ENCODE data around the gene ARSI.

The ARSI gene

DNA sequence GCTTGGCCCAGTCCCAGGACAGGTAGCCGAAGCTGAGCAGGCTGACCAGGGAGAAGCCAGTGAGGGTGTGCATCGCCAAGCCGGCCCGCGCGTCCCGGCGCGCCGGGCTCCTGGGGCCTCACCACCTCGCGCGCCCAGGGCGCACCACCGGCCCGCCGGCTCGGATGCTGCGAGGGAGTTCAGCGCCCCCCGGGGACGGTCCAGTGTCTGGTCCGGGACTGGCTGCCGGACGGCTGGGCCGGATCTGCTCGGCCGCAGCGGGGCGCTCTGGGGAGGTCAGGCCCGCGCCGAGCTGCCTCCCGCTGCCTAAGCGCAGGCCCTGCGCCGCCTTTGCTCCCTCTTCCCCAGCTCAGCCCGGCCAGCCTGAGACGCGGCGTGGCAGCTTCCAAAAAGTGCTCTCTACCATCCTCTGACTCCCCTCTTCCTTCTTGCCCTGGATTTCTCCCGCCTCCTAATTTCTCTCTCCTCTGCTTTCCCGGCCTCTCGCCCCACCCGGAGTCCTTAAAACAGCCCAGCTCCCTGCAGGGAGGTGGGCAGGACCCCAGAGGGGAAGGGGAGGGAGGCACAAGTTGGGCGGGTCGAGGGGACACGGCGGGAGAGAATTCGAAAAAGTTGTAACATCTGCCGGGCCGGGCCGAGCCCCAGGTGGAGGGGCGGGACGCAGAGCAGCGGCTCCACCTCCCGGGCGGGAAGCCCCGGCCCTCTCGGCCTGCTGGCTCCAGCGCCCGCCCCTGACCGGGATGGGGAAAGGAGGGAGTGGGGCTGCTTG lies at the start of gene ARSI:
Gene ARSI, minus strand, starts transcription at position 605 of the 769 bp plus-strand sequence. Its CDS starts 532 bp downstream, at position 73.
- no peak for DNase-seq

- peak; percentile 67 for DNase-seq
These were observed 48.0 kb upstream of the ARSI start for GRCh38 chr5:150350524-150351344.

DNA sequence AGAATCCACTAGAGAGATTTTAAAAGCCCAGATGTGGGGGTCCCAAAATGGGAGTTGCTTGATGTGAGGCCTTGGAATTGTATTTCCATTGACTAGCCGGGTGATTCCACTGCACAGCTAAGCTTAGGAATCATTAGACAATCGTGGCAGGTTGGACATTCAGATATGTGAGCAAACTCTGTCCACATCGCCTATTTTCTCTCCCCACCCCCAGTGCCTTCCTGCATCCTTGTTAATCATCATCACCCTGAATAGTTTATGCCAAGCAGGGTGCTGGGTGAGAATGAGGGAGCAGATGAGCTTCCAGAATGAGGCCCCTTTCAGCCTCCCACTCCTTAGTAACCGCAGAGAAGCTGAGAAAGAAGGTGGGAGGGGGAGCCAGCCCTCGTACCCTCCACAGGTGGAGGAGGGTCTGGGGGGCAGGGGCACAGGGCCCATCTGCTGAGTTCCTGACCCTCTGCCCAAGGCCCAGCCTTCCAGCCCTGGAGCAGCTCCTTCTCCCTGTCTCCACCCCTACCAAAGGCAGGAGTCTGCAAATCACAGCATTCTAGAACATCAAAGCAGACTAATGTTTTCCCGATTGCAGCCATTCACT lies 47.1 kb upstream of the ARSI start:
- no peak for DNase-seq

GRCh38 chr5:150347451-150347850 lies 44.7 kb upstream of the ARSI start:
- DNase-seq = no peak

DNA sequence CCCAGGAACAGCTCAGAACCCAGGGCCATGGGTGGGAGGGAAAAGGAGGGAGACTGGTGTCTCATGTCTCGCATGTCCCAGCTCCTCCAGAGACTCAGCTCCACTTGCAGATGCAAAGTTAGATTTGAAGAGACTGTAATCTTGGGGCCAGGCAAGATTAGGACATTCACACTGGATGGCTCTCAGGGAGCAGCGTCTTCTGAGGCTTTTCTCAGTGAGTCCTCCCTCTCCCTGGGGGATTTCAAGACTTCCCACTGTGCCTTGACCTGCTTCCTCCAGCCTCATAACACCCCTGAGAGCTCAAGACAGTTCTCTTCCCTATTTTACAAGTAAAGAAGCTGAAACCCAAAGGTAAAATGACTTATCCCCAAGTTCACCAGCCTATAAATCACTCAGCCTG lies 44.3 kb upstream of the ARSI start:
- no peak for DNase-seq

DNA sequence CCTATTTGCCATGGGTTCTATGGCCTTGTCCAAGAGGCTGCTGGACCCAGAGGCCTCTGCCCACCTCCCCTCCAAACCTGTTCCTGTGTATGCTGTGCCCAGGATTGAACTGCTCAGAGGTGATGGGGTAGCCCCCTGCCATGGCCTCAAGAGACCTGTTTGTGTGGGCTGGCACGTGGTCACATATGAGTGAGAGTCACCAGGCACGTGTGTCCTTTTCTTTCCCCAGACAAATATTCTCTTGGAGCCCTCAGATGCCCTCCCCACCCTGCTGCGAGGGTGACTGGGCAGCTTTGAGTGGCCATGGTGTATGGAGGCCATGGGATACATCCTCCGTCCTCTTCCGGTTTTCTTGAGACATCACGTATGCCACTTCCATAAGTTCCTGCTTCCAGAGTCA lies 43.9 kb upstream of the ARSI start:
- no peak for DNase-seq

GRCh38 chr5:150345716-150346115 lies 43.0 kb upstream of the ARSI start:
- no peak for DNase-seq

DNA sequence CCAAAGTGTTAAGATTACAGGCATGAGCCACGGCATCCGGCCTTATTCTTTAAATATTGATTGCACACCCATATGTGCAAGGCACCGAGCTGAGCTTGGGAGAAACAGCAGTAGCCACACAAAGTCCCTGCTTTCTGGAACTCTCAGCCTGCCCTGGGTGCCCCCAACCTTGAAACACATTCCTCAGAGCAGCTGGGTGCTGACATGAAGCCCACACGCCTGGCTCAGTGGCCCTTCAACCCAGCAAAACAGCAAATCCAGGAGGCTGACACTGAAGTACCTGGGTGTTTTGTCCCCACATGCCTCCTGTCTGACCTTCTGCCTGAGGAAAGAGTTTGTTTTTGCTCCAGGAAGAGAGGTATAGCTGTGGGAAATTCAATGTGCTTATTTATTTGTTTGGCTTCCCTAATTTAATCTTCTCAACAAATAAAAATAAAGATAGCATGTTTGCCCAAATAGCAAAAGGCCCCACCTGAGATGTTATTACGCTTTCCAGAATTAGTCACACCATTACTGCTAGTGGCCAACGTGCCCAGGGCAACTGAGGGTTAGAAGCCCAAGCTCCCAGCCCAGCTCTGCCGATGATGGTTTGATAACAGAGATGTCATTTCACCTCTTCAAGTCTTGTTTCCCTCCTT lies 41.4 kb upstream of the ARSI start:
- DNase-seq = no peak

- no peak for DNase-seq
These were observed 39.9 kb upstream of the ARSI start for GRCh38 chr5:150342583-150342982.

DNA sequence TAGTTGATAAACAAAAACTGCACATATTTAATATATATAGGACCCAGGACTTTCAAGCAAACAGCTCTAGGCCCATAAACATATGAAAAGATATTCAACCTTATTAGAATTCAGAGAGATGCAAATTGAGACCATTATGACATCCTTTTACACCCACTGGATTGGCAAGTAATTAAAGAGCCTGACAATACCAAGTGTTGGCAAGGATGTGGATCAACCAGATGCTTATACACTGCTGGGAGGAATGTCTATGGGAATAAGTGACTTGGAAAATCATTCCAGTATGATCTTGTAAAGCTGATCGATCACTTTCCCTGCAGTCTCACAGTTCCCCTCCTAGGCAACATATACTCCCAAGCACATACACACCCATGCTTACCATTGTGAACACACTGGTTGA lies 39.3 kb upstream of the ARSI start:
- no peak for DNase-seq

DNA sequence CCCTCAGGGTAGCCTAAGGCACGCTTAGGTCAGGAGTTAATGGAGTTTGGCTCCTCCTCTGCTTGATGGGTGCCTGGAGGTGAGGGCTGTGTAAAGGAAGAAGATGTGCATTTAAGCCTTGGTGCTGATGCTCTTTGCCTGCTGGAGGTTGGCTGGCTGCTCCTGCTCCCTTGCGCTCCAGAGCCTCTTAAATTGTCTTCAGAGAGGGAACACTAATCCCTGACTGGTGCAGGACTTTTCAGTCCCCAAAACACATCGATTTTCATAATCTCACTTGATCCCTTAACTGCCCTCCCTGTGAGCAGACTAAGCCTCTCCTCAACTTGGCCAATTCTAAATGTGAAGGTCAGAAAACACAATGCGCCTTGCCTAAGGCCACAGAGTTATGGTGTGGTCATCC lies 38.6 kb upstream of the ARSI start:
- no peak for DNase-seq

GRCh38 chr5:150340614-150341255 lies 38.0 kb upstream of the ARSI start:
- no peak for DNase-seq

DNA sequence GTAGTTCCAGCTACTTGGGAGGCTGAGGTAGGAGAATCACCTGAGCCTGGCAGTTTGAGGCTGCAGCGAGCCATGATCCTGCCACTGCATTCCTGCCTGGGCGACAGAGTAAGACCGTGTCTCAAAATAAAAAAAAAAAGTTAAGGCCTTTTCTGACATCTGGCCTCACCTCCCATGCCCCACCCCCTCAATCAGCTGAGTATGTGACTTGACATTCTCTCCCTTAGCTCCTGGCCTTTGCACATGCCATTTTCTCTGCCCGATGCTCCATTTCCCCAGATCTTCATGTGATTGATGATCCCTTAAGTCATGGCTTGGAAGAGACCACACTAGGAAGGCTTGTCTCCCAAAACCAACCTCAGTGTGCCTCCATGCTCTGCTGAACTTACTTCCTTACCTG lies 37.1 kb upstream of the ARSI start:
- DNase-seq = no peak

DNA sequence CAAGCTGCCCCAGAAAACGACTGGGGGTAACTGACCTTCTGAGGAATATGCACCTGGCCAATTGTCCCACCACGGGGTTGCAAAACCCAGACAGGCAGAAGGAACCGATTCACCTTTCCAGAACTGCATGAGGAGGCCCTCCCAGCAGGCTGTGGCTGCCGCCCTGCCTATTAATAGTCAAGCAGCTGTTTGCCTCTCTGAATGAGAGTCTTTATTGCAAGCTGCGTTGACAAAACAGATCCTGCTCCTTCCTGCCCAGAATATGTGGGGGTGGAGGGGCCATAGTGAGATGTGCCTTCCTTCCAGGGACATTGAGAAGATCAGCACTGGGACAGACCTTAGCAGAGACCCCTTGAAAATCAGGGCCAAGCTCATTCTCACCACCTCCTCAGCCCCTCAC lies 36.5 kb upstream of the ARSI start:
- no peak for DNase-seq

GRCh38 chr5:150338546-150338945 lies 35.8 kb upstream of the ARSI start:
- DNase-seq = no peak

- DNase-seq = no peak
These were observed 33.1 kb upstream of the ARSI start for GRCh38 chr5:150335778-150336177.

GRCh38 chr5:150333400-150333799 lies 30.7 kb upstream of the ARSI start:
- no peak for DNase-seq

GRCh38 chr5:150329881-150330876 lies 27.5 kb upstream of the ARSI start:
- DNase-seq = no peak

DNA sequence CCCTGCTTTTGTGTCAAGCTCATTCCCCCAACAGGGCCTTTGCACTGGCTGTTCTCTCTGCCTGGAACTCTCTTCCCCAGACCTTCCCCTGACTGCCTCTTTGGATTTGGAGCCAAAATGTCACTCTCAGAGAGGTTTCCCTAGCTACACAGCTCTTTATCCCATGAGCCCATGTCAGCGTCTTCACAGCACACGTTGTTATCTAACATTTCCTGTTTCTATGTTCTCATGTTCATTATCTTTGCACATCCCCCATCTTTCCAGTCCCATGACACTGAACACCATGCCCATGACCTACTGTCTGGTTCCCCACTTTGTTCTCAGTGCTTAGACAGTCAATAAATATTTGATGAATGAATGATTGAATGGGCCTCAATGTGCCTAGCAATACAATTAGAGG lies 26.3 kb upstream of the ARSI start:
- no peak for DNase-seq

DNA sequence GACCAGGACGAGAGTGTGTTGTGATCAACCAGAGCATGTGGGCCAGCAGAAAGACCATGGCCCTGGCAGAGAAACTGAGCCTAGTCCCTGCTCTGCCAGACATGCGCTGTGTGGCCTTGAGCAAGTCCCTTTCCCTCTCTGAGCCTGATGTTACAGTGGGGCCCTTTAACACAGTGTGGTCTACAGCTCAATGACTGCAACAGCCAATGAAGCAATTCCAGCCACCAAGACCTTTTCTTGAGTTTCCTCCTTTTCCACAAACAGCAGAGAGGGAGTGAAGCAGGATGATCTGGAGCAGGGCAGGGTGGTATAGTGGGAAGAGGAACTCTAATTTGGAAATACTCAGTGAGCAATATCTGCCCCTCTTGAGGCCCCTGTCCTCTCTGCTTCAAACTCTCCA lies 25.8 kb upstream of the ARSI start:
- no peak for DNase-seq

DNA sequence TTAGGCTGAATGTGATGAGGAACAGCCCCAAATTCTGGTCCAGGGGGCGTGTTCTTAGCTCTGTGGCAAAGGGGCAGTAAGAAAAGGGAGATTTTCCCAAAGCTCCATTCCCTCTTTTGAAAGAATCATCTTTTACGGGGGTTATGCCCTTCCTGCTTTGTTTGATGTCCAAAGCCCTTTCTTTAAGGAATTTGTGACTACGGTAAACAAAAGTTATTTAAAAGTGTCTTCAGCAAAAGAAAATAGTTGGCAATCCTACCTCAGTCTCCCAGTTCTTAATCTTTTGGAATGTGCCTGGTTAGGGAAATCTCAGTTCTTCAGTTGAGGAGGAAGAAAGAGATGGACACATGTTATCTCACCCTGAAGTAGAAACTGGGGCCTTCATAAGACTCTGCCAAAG lies 24.4 kb upstream of the ARSI start:
- DNase-seq = no peak

DNA sequence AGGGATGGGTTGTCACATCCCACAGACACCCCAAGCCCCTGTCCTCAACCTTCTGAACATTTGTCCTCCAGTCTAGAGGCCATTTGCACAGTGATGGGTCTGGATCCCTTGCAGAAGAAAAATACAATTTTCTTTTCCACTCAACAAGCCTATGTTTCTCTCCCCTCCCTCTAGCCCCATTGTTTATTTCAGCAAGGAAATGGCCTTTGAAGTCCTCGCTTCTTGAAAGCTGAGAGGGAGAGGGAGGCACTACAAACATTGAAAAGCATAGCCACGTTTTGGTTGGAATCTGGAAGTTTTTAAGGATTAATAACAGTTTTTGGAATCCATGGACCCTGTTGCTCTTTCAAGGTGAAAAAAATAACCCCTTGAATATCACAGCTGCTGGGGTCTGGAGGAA lies 24.0 kb upstream of the ARSI start:
- DNase-seq = no peak

Measured in stimulated activated CD8-positive, alpha-beta memory T cell treated with anti-CD3 and anti-CD28 coated beads, Interleukin-4, amount 100 ng/mL, for 48 hours (primary cell).